HG03103 (cell line): ENCODE measurements around the gene DPAGT1.
"Not testable (repeated sequence)": the region's sequence is repeated elsewhere in the genome, so short reads cannot be mapped to it uniquely, and the experiment has no call there.

Source experiments
- ATAC-seq: cut with Tn5 transposase; IDR thresholded peaks from one replicate; pipeline ENCODE4 v1.9.1; 2021; ENCODE audit warnings: low read depth; ENCODE audit not compliant: unreplicated experiment

Gene DPAGT1

GRCh38 chr11:119062779-119063178 lies 38.9 kb downstream of the DPAGT1 start:
- ATAC-seq: no peak

DNA sequence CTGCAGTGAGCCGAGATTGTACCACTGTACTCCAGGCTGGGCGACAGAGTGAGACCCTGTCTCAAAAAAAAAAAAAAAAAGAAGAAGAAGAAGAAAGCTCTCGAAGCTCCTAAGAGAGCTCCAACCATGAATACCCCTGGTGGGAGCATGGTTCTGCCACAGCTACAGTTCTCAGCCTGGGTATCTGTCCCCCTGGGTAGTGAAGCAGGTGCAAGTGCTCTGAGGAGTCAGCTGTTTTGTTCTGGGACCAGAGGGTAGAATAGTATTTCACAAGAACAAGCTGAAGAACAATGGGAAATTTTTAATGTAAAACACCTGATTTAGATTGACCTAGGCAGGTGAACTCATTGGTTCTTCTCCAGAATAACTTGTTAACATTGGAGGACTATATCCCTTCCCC lies 40.4 kb downstream of the DPAGT1 start:
- no peak for ATAC-seq

DNA sequence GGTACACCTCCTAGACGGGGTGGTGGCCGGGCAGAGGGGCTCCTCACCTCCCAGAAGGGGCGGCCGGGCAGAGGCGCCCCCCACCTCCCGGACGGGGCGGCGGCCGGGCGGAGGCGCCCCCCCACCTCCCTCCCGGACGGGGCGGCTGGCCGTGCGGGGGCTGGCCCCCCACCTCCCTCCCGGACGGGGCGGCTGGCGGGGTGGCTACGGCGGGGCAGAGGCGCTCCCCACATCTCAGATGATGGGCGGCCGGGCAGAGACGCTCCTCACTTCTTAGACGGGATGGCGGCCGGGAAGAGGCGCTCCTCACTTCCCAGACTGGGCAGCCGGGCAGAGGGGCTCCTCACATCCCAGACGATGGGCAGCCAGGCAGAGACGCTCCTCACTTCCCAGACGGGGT lies 42.5 kb downstream of the DPAGT1 start:
- not testable (repeated sequence) for ATAC-seq

DNA sequence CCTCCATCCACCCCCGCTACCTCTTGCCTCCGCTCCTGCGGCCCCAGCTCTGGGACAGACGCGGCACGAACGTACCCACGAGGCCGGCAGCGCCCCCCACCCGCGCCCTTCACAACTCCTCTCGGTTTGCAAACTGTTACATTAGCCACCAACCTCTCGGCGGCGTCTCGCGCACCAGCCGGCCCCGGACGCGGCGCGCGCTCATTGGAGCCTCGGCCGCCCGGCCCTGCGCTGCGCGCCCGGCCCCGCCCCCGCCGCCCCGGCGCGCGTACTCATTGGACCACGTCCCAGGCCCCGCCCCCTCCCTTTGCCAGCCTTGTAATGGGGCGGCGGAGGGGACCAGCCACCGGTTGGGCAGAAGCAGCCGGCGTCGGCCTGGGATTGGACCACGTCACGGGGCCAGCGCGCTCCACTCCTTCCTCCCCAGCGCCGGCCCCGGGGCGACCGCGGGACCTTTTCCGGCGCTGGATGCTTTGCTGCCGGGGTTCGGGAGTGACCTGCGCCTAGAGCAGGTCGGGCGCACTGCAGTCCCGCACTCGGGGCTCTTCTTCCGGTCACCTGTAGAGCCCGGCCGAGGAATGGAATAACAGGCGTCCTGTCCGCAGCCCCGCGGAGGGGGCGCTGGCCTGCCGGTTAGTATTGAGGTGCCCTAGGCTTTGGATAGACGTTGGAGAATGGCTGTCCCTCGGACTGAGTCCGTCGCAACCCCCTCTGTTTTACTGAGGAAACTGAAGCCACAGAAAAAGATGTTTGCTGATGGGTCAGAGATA lies 44.5 kb downstream of the DPAGT1 start, which contains the start of gene HYOU1:
Gene HYOU1, minus strand, starts transcription at position 206 of the 770 bp plus-strand sequence. CDS start 1,045 bp downstream, outside the sequence.
- peak; percentile 87 for ATAC-seq

DNA sequence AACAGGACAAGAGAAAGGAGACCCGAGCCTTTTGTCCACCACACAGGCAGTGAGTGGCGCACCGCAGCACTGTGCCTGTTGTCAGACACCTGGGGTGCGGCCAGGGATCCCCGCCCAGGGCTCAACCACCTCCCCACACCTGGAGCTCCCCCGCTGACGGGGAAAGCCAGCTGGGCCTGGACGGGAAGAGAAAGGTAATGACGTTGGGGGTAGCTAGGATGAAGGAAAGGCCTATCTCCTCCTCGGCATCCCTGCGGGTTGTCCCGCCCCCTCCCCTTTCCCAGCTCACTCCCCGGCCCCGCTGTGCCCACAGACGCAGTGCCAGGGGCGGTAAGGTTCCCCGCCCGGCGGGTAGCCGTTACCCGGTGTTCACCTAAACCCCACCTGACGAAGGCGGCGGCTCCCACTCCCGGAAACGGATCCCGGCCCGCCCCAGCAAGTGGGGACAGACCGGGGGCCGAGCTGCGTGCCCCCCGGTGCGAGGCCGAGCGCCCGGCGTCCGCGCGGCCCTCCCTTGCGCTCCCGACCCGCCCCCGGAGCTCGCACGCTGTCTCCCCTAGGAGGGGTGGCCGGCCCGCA lies 45.1 kb downstream of the DPAGT1 start:
- peak; percentile 5 for ATAC-seq

- no peak for ATAC-seq
These were observed 45.8 kb downstream of the DPAGT1 start for GRCh38 chr11:119055901-119056300.

DNA sequence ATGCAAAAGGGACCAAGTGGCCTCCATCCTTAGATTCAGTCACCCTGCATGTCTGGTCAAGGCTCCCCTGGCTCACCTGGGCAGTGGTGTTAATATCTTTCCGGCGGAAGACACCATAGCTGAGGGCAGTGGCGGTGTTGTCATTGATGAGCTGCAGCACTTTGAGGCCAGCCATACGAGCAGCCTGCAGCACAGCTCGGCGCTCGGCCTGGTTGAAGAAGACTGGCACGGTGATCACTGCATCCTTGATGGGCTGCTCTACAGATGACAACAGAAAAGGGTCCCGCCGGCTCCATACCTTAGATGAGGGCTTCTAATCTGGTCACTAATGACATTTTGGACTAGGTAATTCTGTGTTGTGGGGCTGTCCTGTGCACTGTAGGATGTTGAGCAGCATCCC lies 47.2 kb downstream of the DPAGT1 start:
- ATAC-seq: no peak

DNA sequence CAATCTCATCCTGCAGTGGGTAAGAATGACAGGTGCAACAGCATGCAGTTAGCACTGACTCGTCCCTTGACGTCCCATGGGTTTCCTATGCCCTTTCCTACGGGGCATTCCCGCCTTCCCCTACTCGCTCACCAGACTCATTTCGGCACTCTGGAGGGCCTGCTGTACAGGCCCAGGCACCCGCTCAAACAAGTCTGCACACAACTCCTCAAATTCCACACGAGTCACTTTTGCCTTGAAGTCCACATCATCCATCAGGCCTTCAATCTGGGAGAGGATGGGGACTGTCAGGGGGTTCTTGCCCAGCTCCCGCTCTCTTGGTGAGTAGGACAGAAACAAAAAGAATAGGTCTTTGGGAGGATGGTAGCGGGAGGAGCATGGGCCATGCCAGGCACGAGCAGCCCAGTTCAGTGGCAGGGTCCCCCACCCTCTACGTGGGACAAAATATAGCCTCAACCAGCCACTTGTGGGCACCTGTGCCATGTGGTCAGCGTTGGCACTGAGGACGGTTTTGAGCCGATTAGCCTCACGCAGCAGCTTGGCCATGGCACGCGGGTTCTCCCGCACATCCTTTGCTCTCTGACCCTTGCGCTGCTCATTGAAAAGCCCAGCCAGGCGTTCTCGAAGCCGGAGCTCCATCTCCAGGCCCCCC lies 49.4 kb downstream of the DPAGT1 start:
- ATAC-seq: no peak

DNA sequence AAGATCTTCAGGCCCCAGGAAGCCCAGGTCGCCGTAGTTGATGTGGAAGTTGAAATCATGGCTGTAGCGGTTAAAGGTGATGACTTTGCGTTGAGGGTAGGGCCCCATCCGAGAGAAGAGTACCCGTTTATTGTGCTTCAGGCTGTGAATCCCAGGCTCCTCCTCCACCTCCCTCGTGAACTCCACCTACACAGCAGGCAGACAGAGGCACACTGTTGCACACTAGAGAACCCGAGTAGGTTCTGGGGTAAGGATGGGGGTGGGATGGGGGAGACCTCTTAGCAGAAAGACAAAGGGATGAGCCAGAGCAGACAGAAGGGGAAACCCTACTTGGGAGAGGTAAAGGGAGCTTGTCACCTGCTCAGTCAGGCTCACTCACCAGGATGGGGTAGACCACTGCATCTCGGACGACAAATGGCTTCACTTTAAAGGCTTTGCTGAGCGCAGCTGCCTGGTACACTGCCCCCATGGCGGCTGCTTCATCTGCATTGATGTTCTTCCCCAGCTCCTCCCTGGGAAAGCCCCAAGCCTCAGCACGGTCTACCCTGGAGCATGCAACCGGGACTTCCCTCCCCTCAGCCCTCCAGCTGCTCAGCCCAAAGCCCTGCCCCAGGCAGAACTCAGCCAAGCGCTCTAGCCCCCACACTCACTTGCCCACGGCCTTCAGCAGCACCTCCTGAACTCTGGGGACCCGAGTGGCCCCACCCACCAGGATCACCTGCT lies 50.1 kb downstream of the DPAGT1 start:
- no peak for ATAC-seq

GRCh38 chr11:119049081-119049480 lies 52.6 kb downstream of the DPAGT1 start:
- ATAC-seq: no peak

DNA sequence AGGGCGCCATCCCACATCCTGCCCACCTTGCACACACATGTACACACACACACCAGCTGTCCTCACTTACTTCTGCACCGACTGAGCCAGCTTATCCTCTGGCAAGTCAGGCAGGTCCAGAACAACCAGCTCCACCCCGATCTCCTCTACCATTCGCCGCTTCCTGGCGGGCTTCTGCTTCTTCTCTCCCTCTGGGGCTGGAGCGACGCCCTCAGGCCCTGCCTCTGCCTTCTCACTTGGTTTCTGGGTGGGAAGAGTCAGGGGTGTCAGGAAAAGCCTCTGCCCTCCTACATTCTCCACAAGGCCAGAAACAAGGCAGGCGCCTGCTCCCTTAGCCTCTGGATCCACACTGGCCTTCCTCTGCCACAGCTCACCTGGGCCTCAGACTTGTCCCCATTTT lies 53.0 kb downstream of the DPAGT1 start:
- no peak for ATAC-seq

DNA sequence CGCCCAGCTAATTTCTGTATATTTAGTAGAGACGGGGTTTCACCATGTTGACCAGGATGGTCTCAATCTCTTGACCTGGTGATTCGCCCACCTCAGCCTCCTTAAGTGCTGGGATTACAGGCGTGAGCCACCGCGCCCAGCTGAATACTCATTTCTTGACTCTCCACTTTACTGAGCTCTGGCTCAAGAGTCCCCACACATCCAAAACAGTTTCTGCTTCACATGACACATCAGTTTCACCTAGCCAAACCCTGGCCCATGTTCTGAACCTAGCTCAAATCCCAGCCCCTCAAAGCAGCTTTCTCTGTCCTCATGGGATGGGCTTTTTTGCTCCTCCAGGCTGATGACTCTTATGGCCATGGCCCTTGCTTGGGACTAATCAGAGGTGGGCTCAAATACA lies 54.4 kb downstream of the DPAGT1 start:
- no peak for ATAC-seq
